Measurements from ENCODE around the gene LCN6. TPM values are rescaled to one million over a fixed set of nuclear protein-coding genes. Genes with fewer than 3 reads are reported as not detected.

LCN6 gene
- total and polyA plus RNA-seq, 2 donors, result 7.1 TPM; not detected in 1

- WGBS, result 62% methylated on average over 25 of the region's 25 CpGs
- H3K27ac ChIP-seq (ENCODE audit: low read depth in 1 of 2, low read length in 1 of 2), result no peak within 1 kb of the TSS
- DNase-seq (ENCODE audit: low read depth in 6 of 9, low spot score in 9 of 9), result no peak
- H3K9me3 ChIP-seq (ENCODE audit: control insufficient read depth in 2 of 2, insufficient read depth in 1 of 2, low read length in 1 of 2), result peaks cover 0 to 6% of the 10 kb centered on the region in 2 donors
- H3K4me3 ChIP-seq (ENCODE audit: low read length in 2 of 2), result no peak within 1 kb of the TSS
- H3K4me1 ChIP-seq (ENCODE audit: control insufficient read depth in 2 of 2, insufficient read depth in 2 of 2, low read length in 2 of 2), result peaks cover 8 to 27% of the 10 kb centered on the region in 2 donors
- H3K36me3 ChIP-seq (ENCODE audit: control insufficient read depth in 2 of 2, insufficient read depth in 2 of 2, low read length in 1 of 2), result no peaks in the 10 kb centered on the region
- peaks cover 3 to 33% of the 10 kb centered on the region in 2 donors for H3K27me3 ChIP-seq (ENCODE audit: control insufficient read depth in 2 of 2, insufficient read depth in 1 of 2, low read length in 1 of 2)
These were observed 5.5 kb downstream of the LCN6 start, which contains the start of gene LCN10 for GRCh38 chr9:136742591-136743391. TSS of gene LCN10 (minus strand) at chr9:136742940. CDS start at chr9:136742903, 37 bp downstream.

- DNase-seq (ENCODE audit: low read depth in 6 of 9, low spot score in 9 of 9), result peak in 1 of 9 donors; percentile 43
- peaks cover 3 to 33% of the 10 kb centered on the region in 2 donors for H3K27me3 ChIP-seq (ENCODE audit: control insufficient read depth in 2 of 2, insufficient read depth in 1 of 2, low read length in 1 of 2)
- WGBS, result 11% methylated on average over 32 of the region's 32 CpGs
These were observed 6.3 kb downstream of the LCN6 start for GRCh38 chr9:136741883-136742571.

GRCh38 chr9:136740971-136741882 lies 7.1 kb downstream of the LCN6 start:
- 30% methylated on average over 37 of the region's 37 CpGs for WGBS

More at GRCh38 chr9:136741883-136742571, 6.3 kb downstream of the LCN6 start:
- peak overlapping the region in 1 of 2 donors; percentile 16 for H3K4me3 ChIP-seq (ENCODE audit: low read length in 2 of 2)
- no peaks in the 10 kb centered on the region for H3K36me3 ChIP-seq (ENCODE audit: control insufficient read depth in 2 of 2, insufficient read depth in 2 of 2, low read length in 1 of 2)
- peaks cover 0 to 6% of the 10 kb centered on the region in 2 donors for H3K9me3 ChIP-seq (ENCODE audit: control insufficient read depth in 2 of 2, insufficient read depth in 1 of 2, low read length in 1 of 2)
- peaks cover 8 to 27% of the 10 kb centered on the region in 2 donors for H3K4me1 ChIP-seq (ENCODE audit: control insufficient read depth in 2 of 2, insufficient read depth in 2 of 2, low read length in 2 of 2)
- H3K27ac ChIP-seq (ENCODE audit: low read depth in 1 of 2, low read length in 1 of 2), result no peak overlapping the region

GRCh38 chr9:136740491-136740890 lies 7.8 kb downstream of the LCN6 start:
- 96% methylated on average over 16 of the region's 16 CpGs for WGBS
- Histone ChIP-seq H3K36me3 (ENCODE audit: control insufficient read depth in 2 of 2, insufficient read depth in 2 of 2, low read length in 1 of 2) (no peaks in the 10 kb centered on the region), H3K4me1 (ENCODE audit: control insufficient read depth in 2 of 2, insufficient read depth in 2 of 2, low read length in 2 of 2) (peaks cover 8 to 27% of the 10 kb centered on the region in 2 donors), H3K27me3 (ENCODE audit: control insufficient read depth in 2 of 2, insufficient read depth in 1 of 2, low read length in 1 of 2) (peaks cover 3 to 33% of the 10 kb centered on the region in 2 donors), H3K4me3 (ENCODE audit: low read length in 2 of 2) (no peak overlapping the region), H3K27ac (ENCODE audit: low read depth in 1 of 2, low read length in 1 of 2) (no peak overlapping the region), H3K9me3 (ENCODE audit: control insufficient read depth in 2 of 2, insufficient read depth in 1 of 2, low read length in 1 of 2) (peaks cover 0 to 6% of the 10 kb centered on the region in 2 donors)
- DNase-seq (ENCODE audit: low read depth in 6 of 9, low spot score in 9 of 9), result no peak

More at GRCh38 chr9:136740971-136741882, 7.1 kb downstream of the LCN6 start:
- Histone ChIP-seq H3K9me3 (ENCODE audit: control insufficient read depth in 2 of 2, insufficient read depth in 1 of 2, low read length in 1 of 2) (peaks cover 0 to 6% of the 10 kb centered on the region in 2 donors), H3K4me1 (ENCODE audit: control insufficient read depth in 2 of 2, insufficient read depth in 2 of 2, low read length in 2 of 2) (peaks cover 8 to 27% of the 10 kb centered on the region in 2 donors), H3K36me3 (ENCODE audit: control insufficient read depth in 2 of 2, insufficient read depth in 2 of 2, low read length in 1 of 2) (no peaks in the 10 kb centered on the region), H3K27ac (ENCODE audit: low read depth in 1 of 2, low read length in 1 of 2) (no peak overlapping the region), H3K27me3 (ENCODE audit: control insufficient read depth in 2 of 2, insufficient read depth in 1 of 2, low read length in 1 of 2) (peaks cover 3 to 33% of the 10 kb centered on the region in 2 donors), H3K4me3 (ENCODE audit: low read length in 2 of 2) (peak overlapping the region; percentile 14 to 16)
- peak in 1 of 9 donors; percentile 58 for DNase-seq (ENCODE audit: low read depth in 6 of 9, low spot score in 9 of 9)

GRCh38 chr9:136740069-136740468 lies 8.3 kb downstream of the LCN6 start:
- Histone ChIP-seq H3K27me3 (ENCODE audit: control insufficient read depth in 2 of 2, insufficient read depth in 1 of 2, low read length in 1 of 2) (peaks cover 3 to 33% of the 10 kb centered on the region in 2 donors), H3K4me1 (ENCODE audit: control insufficient read depth in 2 of 2, insufficient read depth in 2 of 2, low read length in 2 of 2) (peaks cover 8 to 27% of the 10 kb centered on the region in 2 donors)
- 95% methylated on average over 11 of the region's 11 CpGs for WGBS

GRCh38 chr9:136739509-136739908 lies 8.8 kb downstream of the LCN6 start:
- peaks cover 8 to 27% of the 10 kb centered on the region in 2 donors for H3K4me1 ChIP-seq (ENCODE audit: control insufficient read depth in 2 of 2, insufficient read depth in 2 of 2, low read length in 2 of 2)
- H3K4me3 ChIP-seq (ENCODE audit: low read length in 2 of 2), result no peak overlapping the region
- peaks cover 0 to 11% of the 10 kb centered on the region in 2 donors for H3K9me3 ChIP-seq (ENCODE audit: control insufficient read depth in 2 of 2, insufficient read depth in 1 of 2, low read length in 1 of 2)
- H3K27ac ChIP-seq (ENCODE audit: low read depth in 1 of 2, low read length in 1 of 2), result no peak overlapping the region
- 96% methylated on average over 23 of the region's 23 CpGs for WGBS
- H3K36me3 ChIP-seq (ENCODE audit: control insufficient read depth in 2 of 2, insufficient read depth in 2 of 2, low read length in 1 of 2), result no peaks in the 10 kb centered on the region
- no peak for DNase-seq (ENCODE audit: low read depth in 6 of 9, low spot score in 9 of 9)
- peaks cover 3 to 33% of the 10 kb centered on the region in 2 donors for H3K27me3 ChIP-seq (ENCODE audit: control insufficient read depth in 2 of 2, insufficient read depth in 1 of 2, low read length in 1 of 2)

More at GRCh38 chr9:136740069-136740468, 8.3 kb downstream of the LCN6 start:
- no peaks in the 10 kb centered on the region for H3K36me3 ChIP-seq (ENCODE audit: control insufficient read depth in 2 of 2, insufficient read depth in 2 of 2, low read length in 1 of 2)
- H3K9me3 ChIP-seq (ENCODE audit: control insufficient read depth in 2 of 2, insufficient read depth in 1 of 2, low read length in 1 of 2), result peaks cover 0 to 8% of the 10 kb centered on the region in 2 donors
- H3K4me3 ChIP-seq (ENCODE audit: low read length in 2 of 2), result no peak overlapping the region
- H3K27ac ChIP-seq (ENCODE audit: low read depth in 1 of 2, low read length in 1 of 2), result no peak overlapping the region
- DNase-seq (ENCODE audit: low read depth in 6 of 9, low spot score in 9 of 9), result no peak

- H3K9me3 ChIP-seq (ENCODE audit: control insufficient read depth in 2 of 2, insufficient read depth in 1 of 2, low read length in 1 of 2), result peaks cover 0 to 12% of the 10 kb centered on the region in 2 donors
- WGBS, result 97% methylated on average over 20 of the region's 20 CpGs
- DNase-seq (ENCODE audit: low read depth in 6 of 9, low spot score in 9 of 9), result no peak
- peaks cover 3 to 33% of the 10 kb centered on the region in 2 donors for H3K27me3 ChIP-seq (ENCODE audit: control insufficient read depth in 2 of 2, insufficient read depth in 1 of 2, low read length in 1 of 2)
- H3K4me3 ChIP-seq (ENCODE audit: low read length in 2 of 2), result no peak overlapping the region
- peaks cover 8 to 28% of the 10 kb centered on the region in 2 donors for H3K4me1 ChIP-seq (ENCODE audit: control insufficient read depth in 2 of 2, insufficient read depth in 2 of 2, low read length in 2 of 2)
- no peaks in the 10 kb centered on the region for H3K36me3 ChIP-seq (ENCODE audit: control insufficient read depth in 2 of 2, insufficient read depth in 2 of 2, low read length in 1 of 2)
- no peak overlapping the region for H3K27ac ChIP-seq (ENCODE audit: low read depth in 1 of 2, low read length in 1 of 2)
These were observed 9.4 kb downstream of the LCN6 start for GRCh38 chr9:136738960-136739359.

GRCh38 chr9:136735812-136736480 lies 12.4 kb downstream of the LCN6 start:
- 95% methylated on average over 21 of the region's 21 CpGs for WGBS
- no peak for DNase-seq (ENCODE audit: low read depth in 6 of 9, low spot score in 9 of 9)
- H3K4me1 ChIP-seq (ENCODE audit: control insufficient read depth in 2 of 2, insufficient read depth in 2 of 2, low read length in 2 of 2), result peaks cover under 1 to 10% of the 10 kb centered on the region in 2 donors
- H3K4me3 ChIP-seq (ENCODE audit: low read length in 2 of 2), result no peak overlapping the region
- H3K9me3 ChIP-seq (ENCODE audit: control insufficient read depth in 2 of 2, insufficient read depth in 1 of 2, low read length in 1 of 2), result peaks cover 0 to 12% of the 10 kb centered on the region in 2 donors
- H3K27ac ChIP-seq (ENCODE audit: low read depth in 1 of 2, low read length in 1 of 2), result no peak overlapping the region
- peaks cover 3 to 4% of the 10 kb centered on the region in 2 donors for H3K27me3 ChIP-seq (ENCODE audit: control insufficient read depth in 2 of 2, insufficient read depth in 1 of 2, low read length in 1 of 2)
- H3K36me3 ChIP-seq (ENCODE audit: control insufficient read depth in 2 of 2, insufficient read depth in 2 of 2, low read length in 1 of 2), result no peaks in the 10 kb centered on the region

Measured in thymus (tissue), 11 donors.